HK-2 (cell line): Measurements from ENCODE around the gene NGEF.

ENCODE experiments used
- DNase-seq: peaks from one replicate; pipeline ENCODE4 v3.0.0-alpha.2; 2018; ENCODE audit not compliant: unreplicated experiment

Gene NGEF

GRCh38 chr2:232838406-232838874, 174.6 kb downstream of the NGEF start:
- DNase-seq, result no peak

GRCh38 chr2:232836934-232837333, 176.1 kb downstream of the NGEF start:
- DNase-seq, result no peak

GRCh38 chr2:232835687-232836208, 177.3 kb downstream of the NGEF start:
- DNase-seq, result no peak

- DNase-seq, result no peak
These were observed 179.2 kb downstream of the NGEF start for GRCh38 chr2:232833830-232834229.

- no peak for DNase-seq
These were observed 181.6 kb downstream of the NGEF start for GRCh38 chr2:232831496-232831895.

GRCh38 chr2:232829988-232830387, 183.1 kb downstream of the NGEF start:
- DNase-seq, result no peak
